B cell (primary cell): ENCODE results near the gene TIPIN.

Experiments
- EZH2 ChIP-seq: IDR thresholded peaks from 2 replicates; pipeline ENCODE4 v1.6.1; 2012; ENCODE audit warnings: borderline replicate concordance, low read depth, mild to moderate bottlenecking, moderate library complexity, low read length; ENCODE audit not compliant: insufficient read depth, poor library complexity, severe bottlenecking
- TF ChIP-seq, protein P1 (sequence below): fragments of 200-600 bp; IDR thresholded peaks from one replicate; pipeline ENCODE4 v1.8.0; 2022; ENCODE audit warnings: antibody characterized with exemption, mild to moderate bottlenecking

DNA sequence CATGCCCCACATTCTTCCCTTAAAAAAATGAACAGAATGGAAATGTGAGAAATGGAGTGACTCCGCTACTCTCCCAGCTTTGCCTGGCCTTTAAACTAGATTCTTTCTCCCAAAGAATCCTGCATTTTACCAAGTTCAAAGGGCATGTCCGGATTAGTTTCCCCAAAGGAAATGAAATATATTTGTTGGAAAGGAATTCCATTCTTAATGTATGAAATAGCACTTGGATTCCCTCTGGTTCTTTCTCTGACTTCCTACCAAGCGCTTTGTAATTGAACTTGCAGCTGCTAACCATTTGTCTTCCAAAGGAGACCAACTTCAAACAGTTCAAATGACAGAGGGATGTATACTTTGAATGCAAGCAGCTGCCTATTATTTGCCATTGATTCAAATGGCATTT is 49.1 kb upstream of the TIPIN start:
- TF ChIP-seq, protein P1, sequence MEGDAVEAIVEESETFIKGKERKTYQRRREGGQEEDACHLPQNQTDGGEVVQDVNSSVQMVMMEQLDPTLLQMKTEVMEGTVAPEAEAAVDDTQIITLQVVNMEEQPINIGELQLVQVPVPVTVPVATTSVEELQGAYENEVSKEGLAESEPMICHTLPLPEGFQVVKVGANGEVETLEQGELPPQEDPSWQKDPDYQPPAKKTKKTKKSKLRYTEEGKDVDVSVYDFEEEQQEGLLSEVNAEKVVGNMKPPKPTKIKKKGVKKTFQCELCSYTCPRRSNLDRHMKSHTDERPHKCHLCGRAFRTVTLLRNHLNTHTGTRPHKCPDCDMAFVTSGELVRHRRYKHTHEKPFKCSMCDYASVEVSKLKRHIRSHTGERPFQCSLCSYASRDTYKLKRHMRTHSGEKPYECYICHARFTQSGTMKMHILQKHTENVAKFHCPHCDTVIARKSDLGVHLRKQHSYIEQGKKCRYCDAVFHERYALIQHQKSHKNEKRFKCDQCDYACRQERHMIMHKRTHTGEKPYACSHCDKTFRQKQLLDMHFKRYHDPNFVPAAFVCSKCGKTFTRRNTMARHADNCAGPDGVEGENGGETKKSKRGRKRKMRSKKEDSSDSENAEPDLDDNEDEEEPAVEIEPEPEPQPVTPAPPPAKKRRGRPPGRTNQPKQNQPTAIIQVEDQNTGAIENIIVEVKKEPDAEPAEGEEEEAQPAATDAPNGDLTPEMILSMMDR = no peak
- no peak for TF ChIP-seq EZH2
